Retinal pigment epithelial cell (primary cell): ENCODE data around the gene MFSD6.

Source experiments
- DNase-seq: peaks from one replicate; pipeline ENCODE4 v3.0.0-alpha.2; 2010; ENCODE audit warnings: low read depth
- H3K4me3 ChIP-seq: 2 replicates; pipeline ENCODE4 v1.5.1; 2011; ENCODE audit warnings: mild to moderate bottlenecking, low read length, control low read depth, moderate library complexity
- TF ChIP-seq, protein P1 (sequence below): conservative IDR thresholded peaks from 2 replicates; pipeline ENCODE4 v1.5.1; 2011; ENCODE audit warnings: low read depth, low read length, control low read depth, inconsistent platforms

The MFSD6 gene

GRCh38 chr2:190440113-190440512, 32.0 kb downstream of the MFSD6 start:
- H3K4me3 ChIP-seq, result no peak overlapping the region
- DNase-seq, result no peak
- TF ChIP-seq, protein P1, sequence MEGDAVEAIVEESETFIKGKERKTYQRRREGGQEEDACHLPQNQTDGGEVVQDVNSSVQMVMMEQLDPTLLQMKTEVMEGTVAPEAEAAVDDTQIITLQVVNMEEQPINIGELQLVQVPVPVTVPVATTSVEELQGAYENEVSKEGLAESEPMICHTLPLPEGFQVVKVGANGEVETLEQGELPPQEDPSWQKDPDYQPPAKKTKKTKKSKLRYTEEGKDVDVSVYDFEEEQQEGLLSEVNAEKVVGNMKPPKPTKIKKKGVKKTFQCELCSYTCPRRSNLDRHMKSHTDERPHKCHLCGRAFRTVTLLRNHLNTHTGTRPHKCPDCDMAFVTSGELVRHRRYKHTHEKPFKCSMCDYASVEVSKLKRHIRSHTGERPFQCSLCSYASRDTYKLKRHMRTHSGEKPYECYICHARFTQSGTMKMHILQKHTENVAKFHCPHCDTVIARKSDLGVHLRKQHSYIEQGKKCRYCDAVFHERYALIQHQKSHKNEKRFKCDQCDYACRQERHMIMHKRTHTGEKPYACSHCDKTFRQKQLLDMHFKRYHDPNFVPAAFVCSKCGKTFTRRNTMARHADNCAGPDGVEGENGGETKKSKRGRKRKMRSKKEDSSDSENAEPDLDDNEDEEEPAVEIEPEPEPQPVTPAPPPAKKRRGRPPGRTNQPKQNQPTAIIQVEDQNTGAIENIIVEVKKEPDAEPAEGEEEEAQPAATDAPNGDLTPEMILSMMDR, result no peak

DNA sequence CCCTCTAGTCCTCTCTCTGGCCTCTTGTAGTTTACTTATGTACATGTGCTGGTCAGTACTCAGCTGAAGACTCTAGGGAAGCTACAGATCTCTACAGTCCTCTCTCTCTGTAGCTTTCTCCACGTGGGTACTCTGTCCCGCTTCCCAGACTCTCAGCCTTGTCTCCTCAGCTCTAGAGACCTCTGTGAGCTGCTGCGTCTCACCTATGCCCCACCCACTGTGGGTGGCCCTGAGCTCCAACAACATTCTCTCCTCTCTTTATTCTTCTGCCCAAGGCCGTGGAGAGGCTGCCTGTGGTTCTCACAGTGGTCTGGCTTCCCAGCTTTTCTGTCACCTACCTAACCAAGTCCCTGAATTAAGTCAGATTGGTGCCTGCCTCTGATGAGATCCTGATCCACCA, 33.4 kb downstream of the MFSD6 start:
- H3K4me3 ChIP-seq, result no peak overlapping the region
- DNase-seq, result no peak
- TF ChIP-seq, protein P1, result no peak

DNA sequence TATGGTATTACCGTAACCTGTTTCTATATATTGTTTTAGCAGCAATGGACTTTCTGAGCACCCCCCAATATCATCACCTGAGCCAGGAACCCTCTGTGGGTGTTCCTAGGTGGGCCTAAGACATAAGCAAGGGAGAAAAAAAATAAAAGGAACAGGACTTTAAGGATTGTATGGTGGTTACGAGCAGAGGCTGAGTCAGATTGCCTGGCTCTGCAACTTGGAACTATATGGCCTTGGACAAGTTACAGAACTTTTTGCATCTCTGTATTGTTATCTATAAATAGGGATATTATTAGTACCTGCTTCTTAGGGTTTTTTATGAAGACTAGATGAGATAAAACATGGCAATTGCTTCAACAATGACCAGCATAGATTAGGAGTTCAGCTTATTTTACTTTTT, 34.9 kb downstream of the MFSD6 start:
- no peak overlapping the region for H3K4me3 ChIP-seq
- TF ChIP-seq, protein P1, result no peak
- DNase-seq, result no peak

DNA sequence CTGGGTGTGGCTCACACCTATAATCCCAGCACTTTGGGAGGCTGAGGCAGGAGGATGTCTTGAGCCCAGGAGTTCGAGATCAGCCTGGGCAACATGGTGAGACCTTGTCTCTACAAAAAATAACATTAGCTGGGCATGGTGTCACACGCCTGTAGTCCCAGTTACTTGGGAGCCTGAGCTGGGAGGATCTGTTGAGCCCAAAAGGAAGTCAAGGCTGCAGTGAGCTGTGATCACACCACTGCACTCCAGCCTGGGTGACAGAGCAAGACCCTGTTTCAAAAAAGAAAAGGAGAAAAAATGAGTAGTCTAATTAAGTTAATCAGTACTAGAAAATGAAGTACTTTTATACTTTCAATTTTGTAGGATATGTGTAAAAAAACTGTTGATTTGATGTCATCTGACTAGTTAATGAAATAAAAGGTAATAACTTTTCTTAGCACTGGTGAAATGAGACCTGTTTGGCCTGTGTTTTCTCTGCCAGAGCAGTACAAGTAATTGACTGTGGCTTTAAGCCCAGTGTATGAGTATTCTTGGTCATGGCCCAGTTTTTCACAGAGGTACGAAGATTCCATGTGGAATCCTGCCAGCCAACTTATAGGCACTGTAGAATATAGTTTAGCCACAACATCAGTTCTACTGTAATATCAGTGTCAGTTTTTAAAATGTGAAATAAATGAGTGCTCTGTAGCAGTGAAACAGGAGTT, 35.8 kb downstream of the MFSD6 start:
- TF ChIP-seq, protein P1, result no peak
- no peak overlapping the region for H3K4me3 ChIP-seq
- no peak for DNase-seq

DNA sequence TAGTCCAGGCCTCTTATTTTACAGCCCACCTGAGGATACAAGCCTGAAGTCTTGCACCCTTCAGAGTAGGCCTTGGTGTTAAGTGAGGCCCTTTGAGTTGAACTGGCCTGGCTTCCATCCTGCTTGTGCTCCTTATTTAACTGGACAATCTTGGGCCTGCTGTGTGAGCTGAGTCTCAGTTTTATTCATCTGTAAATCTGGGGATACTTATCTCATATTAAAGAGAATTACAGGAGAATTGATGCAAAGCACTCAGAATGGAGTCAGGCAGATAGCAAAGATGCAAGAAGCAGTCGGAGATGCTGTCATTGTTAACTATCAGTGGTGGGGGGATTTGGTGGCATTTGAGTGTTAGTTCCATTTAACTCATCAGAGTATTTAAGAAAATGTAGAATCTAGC, 36.8 kb downstream of the MFSD6 start:
- no peak overlapping the region for H3K4me3 ChIP-seq
- TF ChIP-seq, protein P1, result no peak
- DNase-seq, result no peak

- no peak for DNase-seq
- no peak overlapping the region for H3K4me3 ChIP-seq
- TF ChIP-seq, protein P1, result no peak
These were observed 38.0 kb downstream of the MFSD6 start for GRCh38 chr2:190446193-190446592.

- no peak overlapping the region for H3K4me3 ChIP-seq
- TF ChIP-seq, protein P1, result no peak
- DNase-seq, result no peak
These were observed 38.8 kb downstream of the MFSD6 start for GRCh38 chr2:190446750-190447516.
